K562 (cell line): ENCODE data around the gene INMT.

ENCODE experiments used
- CC2D1A ChIP-seq: fragments of 450-650 bp; IDR thresholded peaks from 2 replicates; pipeline ENCODE4 v1.6.1; 2017; ENCODE audit warnings: mild to moderate bottlenecking
- FOXP1 ChIP-seq: sonication (generic); formaldehyde crosslinking; IDR thresholded peaks from 2 replicates; pipeline ENCODE4 v1.8.0; 2022; ENCODE audit warnings: mild to moderate bottlenecking, missing genetic modification reagents
- JUND ChIP-seq, 2 experiments: IDR thresholded peaks; 2 replicates in 1 of 2; 3 replicates in 1 of 2; pipeline ENCODE4 v1.6.1; 2011; ENCODE audit warnings: borderline replicate concordance in 2 of 2, low read depth in 2 of 2, low read length in 2 of 2, improper control_type of control experiment in 1 of 2, missing biosample characterization in 1 of 2, missing genetic modification characterization in 1 of 2, missing genetic modification reagents in 1 of 2
- KAT8 ChIP-seq: fragments of 450-650 bp; IDR thresholded peaks from 2 replicates; pipeline ENCODE4 v1.6.1; 2016; ENCODE audit warnings: low read depth, mild to moderate bottlenecking
- NFYB ChIP-seq: IDR thresholded peaks from 2 replicates; pipeline ENCODE4 v1.6.1; 2011; ENCODE audit warnings: mild to moderate bottlenecking, moderate library complexity; ENCODE audit not compliant: insufficient read length; ENCODE audit errors: extremely low read depth
- TF ChIP-seq, protein P1 (sequence below): sonication (generic); formaldehyde crosslinking; IDR thresholded peaks from 2 replicates; pipeline ENCODE4 v1.8.1; 2023; ENCODE audit warnings: missing genetic modification reagents, mild to moderate bottlenecking, borderline replicate concordance
- TF ChIP-seq, protein P2 (sequence below): sonication (generic); formaldehyde crosslinking; IDR thresholded peaks from 2 replicates; pipeline ENCODE4 v1.8.0; 2023; ENCODE audit warnings: missing genetic modification reagents, mild to moderate bottlenecking, borderline replicate concordance

DNA sequence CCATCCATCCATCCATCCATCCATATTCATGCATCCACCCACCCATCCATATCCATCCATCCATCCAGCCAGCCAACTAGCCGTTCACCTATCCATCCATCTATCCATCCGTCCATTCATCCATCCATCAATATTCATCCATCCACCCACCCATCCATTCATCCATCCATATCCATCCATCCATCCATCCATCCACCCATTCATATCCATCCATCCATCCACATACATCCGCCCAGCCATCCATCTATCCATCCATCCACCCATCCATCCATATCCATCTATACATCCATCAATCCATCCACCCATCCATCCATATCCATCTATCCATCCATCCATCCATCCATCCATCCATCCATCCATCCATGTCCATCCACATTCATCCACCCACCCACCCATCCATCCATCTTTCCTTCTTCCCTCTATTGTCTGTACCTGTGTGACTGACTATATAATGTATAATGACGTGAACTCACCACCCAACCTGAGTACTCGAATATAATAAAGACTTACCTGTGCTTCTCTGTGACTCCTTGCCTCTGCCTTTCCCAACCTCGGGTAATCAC is 2.5 kb downstream of the INMT start:
- TF ChIP-seq NFYB (no peak), FOXP1 (CRISPR knock-in tag) (no peak), KAT8 (no peak), CC2D1A (no peak), JUND (IDR thresholded peaks at IDR 0.05; ENCODE audit: borderline replicate concordance, low read depth, low read length) (no peak), JUND (tag; IDR thresholded peaks at IDR 0.05; ENCODE audit: borderline replicate concordance, low read depth, low read length) (no peak)
- TF ChIP-seq, protein P1, sequence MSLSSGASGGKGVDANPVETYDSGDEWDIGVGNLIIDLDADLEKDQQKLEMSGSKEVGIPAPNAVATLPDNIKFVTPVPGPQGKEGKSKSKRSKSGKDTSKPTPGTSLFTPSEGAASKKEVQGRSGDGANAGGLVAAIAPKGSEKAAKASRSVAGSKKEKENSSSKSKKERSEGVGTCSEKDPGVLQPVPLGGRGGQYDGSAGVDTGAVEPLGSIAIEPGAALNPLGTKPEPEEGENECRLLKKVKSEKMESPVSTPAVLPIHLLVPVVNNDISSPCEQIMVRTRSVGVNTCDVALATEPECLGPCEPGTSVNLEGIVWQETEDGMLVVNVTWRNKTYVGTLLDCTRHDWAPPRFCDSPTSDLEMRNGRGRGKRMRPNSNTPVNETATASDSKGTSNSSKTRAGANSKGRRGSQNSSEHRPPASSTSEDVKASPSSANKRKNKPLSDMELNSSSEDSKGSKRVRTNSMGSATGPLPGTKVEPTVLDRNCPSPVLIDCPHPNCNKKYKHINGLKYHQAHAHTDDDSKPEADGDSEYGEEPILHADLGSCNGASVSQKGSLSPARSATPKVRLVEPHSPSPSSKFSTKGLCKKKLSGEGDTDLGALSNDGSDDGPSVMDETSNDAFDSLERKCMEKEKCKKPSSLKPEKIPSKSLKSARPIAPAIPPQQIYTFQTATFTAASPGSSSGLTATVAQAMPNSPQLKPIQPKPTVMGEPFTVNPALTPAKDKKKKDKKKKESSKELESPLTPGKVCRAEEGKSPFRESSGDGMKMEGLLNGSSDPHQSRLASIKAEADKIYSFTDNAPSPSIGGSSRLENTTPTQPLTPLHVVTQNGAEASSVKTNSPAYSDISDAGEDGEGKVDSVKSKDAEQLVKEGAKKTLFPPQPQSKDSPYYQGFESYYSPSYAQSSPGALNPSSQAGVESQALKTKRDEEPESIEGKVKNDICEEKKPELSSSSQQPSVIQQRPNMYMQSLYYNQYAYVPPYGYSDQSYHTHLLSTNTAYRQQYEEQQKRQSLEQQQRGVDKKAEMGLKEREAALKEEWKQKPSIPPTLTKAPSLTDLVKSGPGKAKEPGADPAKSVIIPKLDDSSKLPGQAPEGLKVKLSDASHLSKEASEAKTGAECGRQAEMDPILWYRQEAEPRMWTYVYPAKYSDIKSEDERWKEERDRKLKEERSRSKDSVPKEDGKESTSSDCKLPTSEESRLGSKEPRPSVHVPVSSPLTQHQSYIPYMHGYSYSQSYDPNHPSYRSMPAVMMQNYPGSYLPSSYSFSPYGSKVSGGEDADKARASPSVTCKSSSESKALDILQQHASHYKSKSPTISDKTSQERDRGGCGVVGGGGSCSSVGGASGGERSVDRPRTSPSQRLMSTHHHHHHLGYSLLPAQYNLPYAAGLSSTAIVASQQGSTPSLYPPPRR (CRISPR knock-in tag): no peak
- TF ChIP-seq, protein P2, sequence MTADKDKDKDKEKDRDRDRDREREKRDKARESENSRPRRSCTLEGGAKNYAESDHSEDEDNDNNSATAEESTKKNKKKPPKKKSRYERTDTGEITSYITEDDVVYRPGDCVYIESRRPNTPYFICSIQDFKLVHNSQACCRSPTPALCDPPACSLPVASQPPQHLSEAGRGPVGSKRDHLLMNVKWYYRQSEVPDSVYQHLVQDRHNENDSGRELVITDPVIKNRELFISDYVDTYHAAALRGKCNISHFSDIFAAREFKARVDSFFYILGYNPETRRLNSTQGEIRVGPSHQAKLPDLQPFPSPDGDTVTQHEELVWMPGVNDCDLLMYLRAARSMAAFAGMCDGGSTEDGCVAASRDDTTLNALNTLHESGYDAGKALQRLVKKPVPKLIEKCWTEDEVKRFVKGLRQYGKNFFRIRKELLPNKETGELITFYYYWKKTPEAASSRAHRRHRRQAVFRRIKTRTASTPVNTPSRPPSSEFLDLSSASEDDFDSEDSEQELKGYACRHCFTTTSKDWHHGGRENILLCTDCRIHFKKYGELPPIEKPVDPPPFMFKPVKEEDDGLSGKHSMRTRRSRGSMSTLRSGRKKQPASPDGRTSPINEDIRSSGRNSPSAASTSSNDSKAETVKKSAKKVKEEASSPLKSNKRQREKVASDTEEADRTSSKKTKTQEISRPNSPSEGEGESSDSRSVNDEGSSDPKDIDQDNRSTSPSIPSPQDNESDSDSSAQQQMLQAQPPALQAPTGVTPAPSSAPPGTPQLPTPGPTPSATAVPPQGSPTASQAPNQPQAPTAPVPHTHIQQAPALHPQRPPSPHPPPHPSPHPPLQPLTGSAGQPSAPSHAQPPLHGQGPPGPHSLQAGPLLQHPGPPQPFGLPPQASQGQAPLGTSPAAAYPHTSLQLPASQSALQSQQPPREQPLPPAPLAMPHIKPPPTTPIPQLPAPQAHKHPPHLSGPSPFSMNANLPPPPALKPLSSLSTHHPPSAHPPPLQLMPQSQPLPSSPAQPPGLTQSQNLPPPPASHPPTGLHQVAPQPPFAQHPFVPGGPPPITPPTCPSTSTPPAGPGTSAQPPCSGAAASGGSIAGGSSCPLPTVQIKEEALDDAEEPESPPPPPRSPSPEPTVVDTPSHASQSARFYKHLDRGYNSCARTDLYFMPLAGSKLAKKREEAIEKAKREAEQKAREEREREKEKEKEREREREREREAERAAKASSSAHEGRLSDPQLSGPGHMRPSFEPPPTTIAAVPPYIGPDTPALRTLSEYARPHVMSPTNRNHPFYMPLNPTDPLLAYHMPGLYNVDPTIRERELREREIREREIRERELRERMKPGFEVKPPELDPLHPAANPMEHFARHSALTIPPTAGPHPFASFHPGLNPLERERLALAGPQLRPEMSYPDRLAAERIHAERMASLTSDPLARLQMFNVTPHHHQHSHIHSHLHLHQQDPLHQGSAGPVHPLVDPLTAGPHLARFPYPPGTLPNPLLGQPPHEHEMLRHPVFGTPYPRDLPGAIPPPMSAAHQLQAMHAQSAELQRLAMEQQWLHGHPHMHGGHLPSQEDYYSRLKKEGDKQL (CRISPR knock-in tag): no peak
